Myocyte (in vitro differentiated cells): ENCODE results near the gene SLC16A2. TPM values are rescaled to one million over a fixed set of nuclear protein-coding genes. Genes with fewer than 3 reads are reported as not detected.
"Not testable (repeated sequence)": the region's sequence is repeated elsewhere in the genome, so short reads cannot be mapped to it uniquely, and the experiment has no call there.

ENCODE experiments used
- DNase-seq: peaks from one replicate; pipeline ENCODE4 v3.0.0-alpha.2; 2012; ENCODE audit warnings: low read depth
- total RNA-seq: library from RNA; depleted of rRNA; stranded (reverse); fragments of >200 nt; gene quantifications from 2 replicates; pipeline ENCODE4 v1.2.3, GENCODE V29; 2014

SLC16A2 gene
- total RNA-seq, 1 donor from 2014 or later, result 25.8 TPM

DNA sequence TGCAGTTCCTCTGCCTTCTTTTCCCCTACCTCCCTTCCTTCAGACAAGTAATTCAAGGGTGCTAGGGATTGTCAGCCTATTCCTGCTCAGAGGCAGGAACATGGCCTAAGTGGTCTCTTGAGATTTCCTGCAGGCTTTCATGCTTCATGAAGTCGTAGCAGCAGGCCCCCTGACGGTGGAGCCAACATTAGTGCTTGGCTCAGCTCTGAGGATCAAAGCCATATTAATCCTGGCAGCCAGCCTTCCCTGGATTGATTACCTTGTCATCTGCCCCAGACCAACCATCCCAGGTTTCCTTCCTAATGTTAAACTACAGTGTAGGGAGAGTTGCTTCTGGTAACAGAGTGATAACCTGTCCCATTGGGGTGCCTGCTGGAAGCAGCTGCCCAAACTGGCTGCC, 84.1 kb downstream of the SLC16A2 start:
- no peak for DNase-seq

DNA sequence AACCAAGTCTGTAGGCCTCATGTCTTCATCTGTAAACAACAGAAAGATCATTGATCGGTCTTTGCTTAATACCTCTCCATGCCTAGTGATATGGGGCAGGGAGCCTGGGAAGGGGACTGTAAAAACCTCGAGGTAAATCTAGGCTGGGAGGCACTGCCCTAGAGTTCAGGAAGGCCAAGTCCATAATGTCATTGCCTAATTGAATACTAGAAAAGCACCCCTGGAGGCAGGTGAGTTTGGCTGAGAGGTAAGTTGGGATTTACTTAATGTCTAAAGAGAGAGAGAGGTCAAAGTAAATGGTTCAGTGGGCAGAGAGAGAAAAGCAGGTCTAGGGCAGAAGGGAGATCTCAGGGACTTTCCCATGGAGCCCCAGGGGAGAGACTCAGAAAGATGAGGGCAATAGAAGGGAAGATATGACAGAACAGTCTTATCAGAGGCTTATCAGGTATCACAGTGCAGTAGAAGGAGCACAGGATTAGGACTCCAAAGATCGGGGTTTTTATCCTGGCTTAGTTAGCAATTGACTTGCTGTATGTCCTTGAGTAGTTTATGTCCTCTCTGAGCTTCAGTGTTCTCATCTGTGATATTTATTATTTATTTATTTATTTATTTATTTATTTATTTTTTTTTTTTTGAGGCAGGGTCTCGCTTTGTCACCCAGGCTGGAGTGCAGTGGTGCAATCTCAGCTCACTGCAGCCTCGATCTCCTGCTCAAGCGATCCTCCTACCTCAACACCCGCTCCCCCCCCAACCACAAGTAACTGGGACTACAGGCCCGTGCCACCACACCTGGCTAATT, 85.2 kb downstream of the SLC16A2 start:
- DNase-seq, result no peak

DNA sequence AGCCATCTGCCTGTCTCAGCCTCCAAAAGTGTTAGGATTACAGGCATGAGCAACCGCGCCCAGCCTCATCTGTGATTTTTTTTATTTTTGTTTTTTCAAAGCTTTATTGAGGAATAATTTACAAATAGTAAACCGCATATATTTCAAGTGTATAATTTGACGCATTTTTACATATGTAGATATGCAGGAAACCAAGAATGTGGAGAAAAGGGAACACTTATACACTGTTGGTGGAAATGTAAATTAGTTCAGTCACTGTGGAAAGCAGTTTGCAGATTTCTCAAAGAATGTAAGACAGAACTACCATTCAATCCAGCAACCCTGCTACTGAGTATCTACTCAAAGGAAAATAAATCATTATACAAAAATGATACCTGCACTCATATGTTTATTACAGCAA, 85.9 kb downstream of the SLC16A2 start:
- DNase-seq, result no peak

DNA sequence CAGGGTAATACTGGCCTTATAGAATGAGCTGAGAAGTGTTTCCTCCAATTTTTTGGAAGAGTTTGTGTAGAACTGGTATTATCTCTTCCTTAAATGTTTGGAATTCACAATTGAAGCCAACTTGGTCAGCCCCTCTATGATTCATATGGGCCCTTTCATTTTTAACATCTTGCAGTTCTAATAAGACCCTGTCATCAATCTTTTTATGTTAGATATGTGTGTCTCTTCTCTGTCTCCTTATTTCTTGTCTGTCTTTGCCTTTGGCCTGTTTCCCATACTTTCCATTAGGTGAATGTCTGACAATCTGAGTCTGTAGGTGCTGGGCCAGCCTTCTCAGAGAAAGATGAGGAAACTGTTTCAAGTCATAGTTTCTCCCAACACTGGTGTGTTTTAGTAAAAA, 88.7 kb downstream of the SLC16A2 start:
- DNase-seq, result no peak

DNA sequence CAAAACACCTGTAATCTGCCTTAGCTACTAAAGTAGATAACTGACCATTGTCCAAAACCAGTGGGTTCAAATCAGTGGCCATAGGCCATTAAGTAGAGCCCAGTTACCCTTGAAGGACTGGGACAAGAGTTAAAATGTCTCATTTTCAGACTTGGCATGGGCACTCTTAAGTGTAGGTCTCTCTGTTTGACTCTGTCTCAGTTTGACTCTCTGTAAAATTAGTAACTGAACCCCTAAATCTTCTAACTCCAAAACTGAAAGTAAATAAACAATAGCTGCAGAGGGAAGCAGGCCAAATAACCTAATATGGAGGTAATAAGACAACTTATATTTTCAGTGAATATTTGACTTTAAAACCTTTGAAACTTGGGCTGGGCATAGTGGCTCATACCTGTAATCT, 89.1 kb downstream of the SLC16A2 start:
- DNase-seq, result no peak

DNA sequence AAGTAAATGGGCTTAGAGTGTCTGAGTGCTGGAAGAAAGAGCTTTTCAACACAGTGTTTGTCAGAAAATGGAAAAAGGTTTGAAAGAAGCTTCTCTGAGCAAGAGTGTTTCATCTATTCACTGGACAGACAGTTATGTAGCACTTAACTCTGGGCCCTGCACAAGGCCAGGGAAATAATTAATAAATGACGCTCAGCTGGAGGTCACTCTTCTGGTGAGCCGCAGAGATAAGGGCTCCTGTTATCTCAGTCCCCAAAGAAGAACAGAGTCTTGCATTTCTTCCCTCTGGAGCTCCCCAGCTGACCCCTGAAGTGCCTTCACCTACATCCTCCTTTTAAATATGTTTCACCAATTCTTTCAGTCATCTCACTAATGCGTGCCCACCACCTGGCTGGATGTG, 90.4 kb downstream of the SLC16A2 start:
- DNase-seq, result no peak

DNA sequence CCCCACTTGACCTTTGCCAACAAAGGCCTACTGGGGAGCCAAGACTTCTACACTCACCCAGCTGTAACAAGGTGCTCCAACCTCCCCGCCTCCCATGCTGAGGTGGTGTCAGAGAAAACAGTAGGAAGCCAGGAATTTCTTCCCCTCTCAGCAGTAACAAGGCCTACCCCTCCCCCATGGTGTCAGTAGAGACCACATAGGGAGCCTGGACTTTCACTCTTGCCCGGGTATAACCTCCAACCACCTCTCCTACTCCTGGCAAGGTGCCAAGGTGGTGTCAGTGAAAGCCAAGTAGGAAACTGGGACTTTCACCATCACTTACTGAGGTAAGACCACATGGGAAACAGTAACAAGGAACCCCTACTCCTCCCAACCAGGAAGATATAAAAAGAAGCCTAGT, 93.1 kb downstream of the SLC16A2 start:
- no peak for DNase-seq

DNA sequence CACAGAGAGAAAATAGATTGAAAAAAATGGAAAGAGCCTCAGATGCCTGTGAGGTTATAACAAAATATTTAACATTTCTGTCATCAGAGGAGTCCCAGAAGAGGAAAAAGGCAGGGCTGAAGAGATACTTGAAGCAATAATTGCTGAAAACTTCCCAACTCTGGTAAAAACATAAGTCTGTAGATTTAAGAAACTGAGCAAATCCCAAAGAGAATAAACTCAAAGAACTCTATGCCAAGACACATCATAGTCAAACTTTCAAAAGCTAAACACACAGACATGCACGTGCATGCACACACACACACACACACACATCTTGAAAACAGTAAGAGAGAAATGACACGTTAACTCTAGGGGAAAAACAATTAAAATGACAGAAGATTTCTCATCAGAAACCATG, 94.1 kb downstream of the SLC16A2 start:
- DNase-seq, result no peak

DNA sequence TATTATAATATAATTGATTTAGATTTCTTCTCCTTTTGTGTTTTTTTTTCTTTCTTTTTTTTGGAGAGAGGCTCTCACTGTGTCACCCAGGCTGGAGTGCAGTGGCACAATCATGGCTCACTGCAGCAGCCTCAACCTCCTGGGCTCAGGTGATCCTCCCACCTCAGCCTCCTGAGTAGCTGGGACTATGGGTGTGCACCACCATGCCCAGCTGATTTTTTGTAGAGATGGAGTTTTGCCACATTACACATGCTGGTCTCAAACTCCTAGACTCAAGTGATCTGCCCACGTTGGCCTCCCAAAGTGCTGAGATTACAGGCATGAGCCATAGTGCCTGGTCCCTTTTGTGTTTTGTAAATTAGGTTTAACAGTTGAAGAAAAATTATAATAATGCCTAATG, 94.7 kb downstream of the SLC16A2 start:
- not testable (repeated sequence) for DNase-seq

DNA sequence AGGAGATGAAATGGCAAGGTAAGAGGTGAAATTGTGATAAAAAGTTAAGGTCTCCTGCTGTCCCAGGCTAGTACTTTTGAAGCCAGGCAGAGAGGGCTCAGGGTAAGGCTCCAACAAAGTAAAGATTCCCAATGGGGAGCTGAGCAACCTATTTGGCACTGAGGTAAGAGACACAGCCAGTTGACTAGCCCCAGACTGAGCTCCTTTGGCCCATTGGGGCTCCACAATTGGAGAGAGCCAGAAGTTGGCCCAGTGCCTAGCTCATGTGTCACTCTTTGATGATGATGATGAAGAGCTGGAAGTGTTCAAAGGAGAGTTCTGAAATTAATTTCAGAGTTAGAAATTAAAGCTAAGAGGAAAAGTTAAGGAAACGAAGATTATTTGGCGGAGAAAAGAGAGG, 98.6 kb downstream of the SLC16A2 start:
- no peak for DNase-seq

DNA sequence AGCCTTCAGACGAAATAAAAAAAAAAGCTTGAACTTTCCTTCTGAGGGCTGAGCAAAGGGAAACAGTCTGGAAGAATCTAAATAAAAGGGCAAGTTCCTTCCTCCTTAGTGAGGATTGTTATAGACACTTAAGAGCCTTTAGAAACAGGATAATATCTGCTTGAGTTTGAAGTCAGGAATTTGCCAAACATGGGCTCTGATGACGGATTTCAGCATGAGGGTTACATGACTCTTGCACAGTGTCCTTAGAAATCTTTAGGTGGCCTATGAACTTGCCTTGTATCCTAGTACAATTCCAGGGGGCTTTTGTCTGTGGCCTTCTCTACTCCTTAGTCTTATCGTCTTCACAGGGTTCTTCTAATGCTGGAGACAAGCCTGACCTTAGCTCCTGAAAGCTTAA, 99.0 kb downstream of the SLC16A2 start:
- DNase-seq, result no peak

DNA sequence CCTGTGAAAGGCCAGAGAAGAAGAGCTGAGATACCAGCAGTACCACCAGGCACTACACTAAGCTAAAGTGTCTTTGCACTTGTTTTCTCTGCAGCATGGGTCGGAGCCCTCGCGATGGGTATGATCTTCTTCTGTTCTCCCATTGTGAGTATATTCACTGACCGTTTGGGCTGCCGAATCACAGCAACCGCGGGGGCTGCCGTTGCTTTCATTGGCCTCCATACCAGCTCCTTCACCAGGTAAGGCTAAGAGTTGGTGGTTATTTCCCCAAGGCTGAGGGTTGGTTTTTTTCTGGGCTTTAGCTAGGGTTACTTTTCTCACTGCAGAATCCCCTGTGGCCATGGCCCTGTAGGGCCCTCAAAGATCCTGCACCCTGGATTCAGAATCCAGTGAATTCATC, 99.6 kb downstream of the SLC16A2 start:
- no peak for DNase-seq

DNA sequence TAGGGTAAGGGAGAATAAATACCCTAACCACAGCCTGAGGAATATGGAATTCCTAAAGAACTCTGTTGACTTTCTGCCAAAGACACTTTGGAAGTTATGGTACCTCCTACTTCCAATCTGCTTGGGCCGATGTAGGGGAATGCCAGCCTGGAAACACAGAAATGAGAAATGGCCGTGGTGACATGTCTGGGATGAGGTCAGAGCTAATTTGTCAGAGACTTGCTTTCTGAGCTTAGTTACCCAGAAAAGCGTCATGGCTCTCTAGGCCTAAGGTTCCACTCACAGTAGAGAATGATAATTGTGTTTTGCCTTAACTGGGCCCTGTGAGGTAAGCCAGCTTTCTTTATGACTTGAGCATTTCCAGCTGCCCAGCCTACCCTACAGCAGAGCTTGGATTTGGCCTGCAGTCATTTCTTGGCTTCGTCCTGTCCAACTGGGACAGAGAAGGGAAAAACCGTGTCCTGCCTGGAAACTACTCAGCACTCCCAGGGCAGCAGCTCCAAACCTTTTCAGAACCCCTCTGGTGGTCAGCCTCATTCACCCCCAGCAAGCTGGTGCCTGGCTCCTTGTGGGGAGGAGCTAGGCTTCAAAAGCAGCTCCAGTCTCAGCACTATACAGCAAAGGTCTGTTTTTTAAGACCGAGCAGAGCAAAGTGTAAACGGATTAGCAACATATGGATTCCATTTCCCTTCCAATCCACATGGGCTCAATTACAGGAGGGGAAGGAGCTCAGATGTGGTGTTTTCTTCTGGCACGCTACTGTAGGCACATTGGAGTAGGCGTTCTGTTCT, 100.9 kb downstream of the SLC16A2 start:
- no peak for DNase-seq

DNA sequence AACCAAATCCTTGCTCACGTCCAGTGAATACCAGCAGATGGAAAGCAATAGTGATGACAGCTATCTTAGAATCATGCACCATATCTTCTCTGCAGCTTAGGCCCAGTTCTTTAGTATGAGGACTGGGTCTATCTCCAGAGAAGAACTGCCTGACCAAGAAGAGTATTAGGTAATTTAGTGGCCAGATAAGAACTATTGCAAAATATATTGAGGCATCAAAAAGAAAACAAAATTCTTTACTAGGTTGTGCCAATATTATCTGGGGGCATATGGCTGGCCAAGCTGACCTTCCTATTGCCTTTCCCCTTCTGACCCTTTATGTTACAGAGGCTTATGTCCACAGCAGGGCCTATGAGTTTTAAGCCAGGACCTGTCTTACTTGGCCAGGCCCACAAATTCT, 101.9 kb downstream of the SLC16A2 start:
- no peak for DNase-seq

DNA sequence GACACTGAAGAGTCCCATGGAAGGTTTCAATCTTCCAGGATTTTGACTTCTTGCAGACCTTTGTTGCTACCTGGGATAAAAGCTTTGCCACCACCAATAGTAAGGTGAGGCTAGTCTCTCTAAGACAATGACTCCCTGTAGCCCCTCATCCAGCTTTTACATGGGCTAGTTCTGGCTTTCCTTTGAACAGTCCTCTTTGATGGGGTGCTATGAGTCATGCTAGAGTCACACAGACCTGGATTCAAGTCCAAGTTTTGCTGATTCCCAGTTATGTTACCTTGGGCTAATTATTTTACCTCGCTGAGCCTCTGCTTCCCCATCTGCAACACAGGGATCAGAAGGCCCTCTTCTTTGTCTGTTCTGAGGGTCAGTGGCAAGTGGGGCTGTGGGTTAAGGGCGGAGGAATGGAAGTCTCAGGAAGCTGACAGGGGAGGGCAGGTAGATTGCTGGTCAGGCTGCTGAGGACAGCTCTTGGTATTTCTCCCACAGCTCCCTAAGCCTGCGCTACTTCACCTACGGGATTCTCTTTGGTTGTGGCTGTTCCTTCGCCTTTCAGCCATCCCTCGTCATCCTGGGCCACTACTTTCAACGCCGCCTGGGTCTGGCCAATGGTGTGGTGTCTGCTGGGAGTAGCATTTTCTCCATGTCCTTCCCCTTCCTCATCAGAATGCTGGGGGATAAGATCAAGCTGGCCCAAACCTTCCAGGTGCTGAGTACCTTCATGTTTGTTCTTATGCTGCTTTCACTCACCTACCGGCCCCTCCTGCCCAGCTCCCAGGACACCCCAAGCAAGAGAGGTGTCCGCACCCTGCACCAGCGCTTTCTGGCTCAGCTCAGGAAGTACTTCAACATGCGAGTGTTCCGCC, 102.8 kb downstream of the SLC16A2 start:
- no peak for DNase-seq

DNA sequence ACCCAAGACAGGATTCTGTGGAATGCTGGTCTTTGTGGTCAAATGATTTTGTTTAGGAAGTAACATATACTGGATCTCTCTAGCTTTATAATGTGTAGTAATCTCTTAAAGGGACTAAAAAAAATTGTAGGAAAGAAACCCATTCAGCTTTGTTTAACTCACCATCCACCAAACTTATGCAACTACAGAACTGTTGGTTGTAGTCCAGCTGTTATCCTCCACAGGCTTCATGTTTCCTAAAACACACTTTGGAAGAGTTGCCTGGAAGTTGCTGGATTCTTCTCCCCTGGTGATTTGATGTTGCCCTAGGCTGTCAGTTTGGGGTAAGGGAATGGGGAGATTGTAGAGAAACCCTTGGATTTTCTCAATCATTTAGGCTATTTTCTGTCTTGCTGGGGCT, 103.8 kb downstream of the SLC16A2 start:
- no peak for DNase-seq

DNA sequence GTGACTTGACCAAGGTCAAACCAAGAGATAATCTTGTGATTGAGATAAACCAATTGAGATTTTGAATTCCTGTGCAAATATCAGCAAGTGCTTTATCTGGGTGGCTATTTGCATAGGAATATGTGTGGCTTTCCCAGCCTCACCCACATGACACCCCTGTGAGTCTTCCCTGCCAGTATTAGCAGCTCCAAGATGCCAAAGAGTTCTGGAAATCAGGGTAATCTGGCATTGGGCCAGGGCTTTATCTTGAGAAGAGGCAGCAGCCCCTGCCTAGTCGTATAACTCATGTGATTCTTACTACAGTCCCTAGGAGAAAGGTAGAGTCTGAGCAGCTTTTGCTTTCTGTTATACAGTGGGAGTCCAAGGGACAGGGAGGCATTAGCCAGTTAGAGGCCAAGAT, 105.5 kb downstream of the SLC16A2 start:
- no peak for DNase-seq

DNA sequence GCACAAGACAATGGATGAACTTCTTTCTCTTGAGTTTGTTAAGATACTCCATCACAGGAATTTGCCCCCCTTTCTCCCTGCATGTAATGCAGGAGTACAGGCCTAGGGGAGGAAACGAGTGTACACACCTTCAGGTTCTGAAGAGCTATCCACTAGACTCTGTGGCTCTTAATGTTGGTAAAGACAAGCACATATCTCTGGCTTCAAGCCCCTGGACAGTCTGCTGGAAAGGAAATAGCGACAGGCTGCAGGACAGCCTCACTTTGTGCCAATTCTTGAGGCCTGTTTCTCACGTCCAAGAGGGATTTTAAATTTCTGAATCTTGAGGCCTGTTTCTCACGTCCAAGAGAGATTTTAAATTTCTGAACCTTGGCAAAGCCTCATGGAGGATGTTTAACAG, 106.1 kb downstream of the SLC16A2 start:
- no peak for DNase-seq

DNA sequence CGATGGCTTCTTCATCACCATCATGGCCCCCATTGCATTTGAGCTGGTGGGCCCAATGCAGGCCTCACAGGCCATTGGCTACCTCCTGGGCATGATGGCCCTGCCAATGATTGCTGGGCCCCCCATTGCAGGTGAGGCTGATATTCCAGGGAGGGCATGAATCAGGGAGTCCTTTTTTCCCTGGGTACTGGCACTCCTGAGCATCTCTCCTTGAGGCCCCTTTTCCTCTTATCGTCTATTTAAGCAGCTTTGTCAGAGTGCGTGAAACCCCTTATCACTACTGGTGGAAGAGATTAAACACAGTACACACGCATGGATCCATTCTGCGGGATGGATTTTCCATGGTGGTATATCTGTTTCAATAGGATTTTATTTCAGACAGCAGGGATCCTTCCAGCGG, 108.0 kb downstream of the SLC16A2 start:
- no peak for DNase-seq

DNA sequence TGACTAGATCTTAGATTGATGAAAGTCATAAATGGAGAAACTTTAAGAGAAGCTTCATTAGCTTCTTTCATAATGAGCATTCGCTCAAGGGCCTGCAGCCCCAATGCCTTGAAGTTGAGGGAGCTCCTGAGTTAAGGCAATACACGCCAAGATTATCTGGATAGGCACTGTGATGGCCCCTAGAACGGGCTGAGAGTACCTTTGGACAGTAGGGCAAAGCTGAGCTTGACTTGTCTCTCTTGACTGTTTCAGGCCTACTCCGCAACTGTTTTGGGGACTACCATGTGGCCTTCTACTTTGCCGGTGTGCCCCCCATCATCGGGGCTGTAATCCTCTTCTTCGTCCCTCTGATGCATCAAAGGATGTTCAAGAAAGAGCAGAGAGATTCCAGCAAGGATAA, 109.8 kb downstream of the SLC16A2 start:
- DNase-seq, result no peak

DNA sequence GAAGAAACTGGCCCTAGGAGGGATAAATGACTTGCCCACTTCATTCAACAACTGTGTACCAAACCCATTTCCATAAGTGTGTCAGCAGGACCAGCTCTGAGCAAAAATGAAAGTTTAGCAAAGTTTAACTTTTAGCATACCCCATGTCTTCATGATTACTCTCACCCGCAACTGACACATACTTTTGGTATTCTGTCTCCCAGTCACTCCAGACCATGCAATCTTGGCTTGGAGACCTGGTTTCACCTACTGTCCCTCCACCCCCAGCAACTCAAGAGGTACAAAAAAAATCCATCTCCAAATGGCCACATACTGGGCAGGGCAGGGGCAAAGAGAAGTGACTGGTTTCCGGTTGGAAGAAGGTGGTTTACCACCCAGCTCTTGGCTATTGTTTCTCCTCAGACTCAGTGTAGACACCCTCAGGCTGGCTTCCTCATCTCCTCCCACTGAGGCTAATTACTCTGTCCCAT, 113.3 kb downstream of the SLC16A2 start:
- DNase-seq, result peak; percentile 14

DNA sequence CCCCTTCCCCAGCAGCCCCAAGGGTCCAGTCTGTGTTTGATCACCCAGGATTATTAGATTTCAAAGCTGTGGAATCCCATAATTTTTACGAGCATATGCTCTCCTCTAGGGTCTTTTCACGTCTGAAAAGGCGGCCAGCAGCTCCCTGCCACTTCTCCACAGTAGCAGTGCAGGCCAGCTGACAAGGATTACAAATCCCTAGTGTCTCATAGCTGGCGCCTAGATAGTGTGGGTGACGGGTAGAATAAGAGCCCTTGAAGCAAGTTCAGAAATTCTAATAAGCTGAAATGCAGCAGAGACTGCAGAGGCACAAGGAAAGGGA, 113.8 kb downstream of the SLC16A2 start:
- no peak for DNase-seq
